Measurements from ENCODE around the gene PAFAH1B1. TPM values are rescaled to one million over a fixed set of nuclear protein-coding genes. Genes with fewer than 3 reads are reported as not detected.

The PAFAH1B1 gene
- total and polyA plus RNA-seq, 10 of the 15 experiments (the other 5 are each of a cell fraction or from before 2014, with no cell fraction given) = 28.9 to 107 (median 49.1) TPM

DNA sequence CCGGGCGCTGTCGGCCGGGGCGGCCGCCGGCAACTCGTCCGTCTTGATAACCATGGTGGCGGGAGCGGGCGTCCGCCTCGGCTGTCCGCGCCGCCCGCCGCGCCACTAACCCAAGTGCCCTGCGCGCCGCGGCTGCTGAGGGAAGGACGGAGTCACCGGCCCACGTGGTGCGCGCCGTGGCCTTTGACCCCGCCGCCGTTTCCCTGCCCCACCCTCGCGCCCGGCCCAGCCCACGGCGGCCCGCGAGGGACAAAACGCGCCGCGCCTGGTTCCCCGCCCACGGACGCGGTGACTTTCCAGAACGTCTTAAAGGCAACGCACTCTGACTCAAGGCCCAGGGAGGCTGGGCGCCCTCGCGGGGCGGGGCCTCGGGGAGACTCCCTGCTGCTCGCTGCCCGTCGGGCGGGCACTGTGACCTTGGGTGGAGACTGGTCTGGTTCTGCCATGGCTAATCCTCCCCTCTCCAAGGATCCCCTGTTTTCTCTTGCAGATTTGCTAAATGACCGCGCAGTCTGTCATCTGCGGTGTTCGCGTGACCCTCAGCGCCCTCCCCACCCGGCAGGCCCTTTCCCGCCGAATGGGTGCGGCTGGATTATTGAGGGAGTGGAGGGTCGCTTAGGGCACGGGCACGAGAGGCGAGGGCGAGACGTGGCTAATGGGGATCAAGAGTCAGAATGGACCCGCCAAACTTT is 118.3 kb downstream of the PAFAH1B1 start, which contains the start of gene CLUH (continued):
- TF ChIP-seq, protein P1, sequence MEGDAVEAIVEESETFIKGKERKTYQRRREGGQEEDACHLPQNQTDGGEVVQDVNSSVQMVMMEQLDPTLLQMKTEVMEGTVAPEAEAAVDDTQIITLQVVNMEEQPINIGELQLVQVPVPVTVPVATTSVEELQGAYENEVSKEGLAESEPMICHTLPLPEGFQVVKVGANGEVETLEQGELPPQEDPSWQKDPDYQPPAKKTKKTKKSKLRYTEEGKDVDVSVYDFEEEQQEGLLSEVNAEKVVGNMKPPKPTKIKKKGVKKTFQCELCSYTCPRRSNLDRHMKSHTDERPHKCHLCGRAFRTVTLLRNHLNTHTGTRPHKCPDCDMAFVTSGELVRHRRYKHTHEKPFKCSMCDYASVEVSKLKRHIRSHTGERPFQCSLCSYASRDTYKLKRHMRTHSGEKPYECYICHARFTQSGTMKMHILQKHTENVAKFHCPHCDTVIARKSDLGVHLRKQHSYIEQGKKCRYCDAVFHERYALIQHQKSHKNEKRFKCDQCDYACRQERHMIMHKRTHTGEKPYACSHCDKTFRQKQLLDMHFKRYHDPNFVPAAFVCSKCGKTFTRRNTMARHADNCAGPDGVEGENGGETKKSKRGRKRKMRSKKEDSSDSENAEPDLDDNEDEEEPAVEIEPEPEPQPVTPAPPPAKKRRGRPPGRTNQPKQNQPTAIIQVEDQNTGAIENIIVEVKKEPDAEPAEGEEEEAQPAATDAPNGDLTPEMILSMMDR (IDR thresholded peaks at IDR 0.05 in 2 of 3, conservative IDR thresholded peaks at IDR 0.05 in 1 of 3; ENCODE audit: control insufficient read depth in 2 of 3, extremely low read depth in 1 of 3, insufficient read depth in 1 of 3, low read depth in 3 of 3, low read length in 3 of 3) = no peak
- TF ChIP-seq LARP7 (IDR thresholded peaks at IDR 0.05) (peak; percentile 46), ZNF274 (IDR thresholded peaks at IDR 0.05; ENCODE audit: insufficient read depth, insufficient read length) (no peak), WRNIP1 (IDR thresholded peaks at IDR 0.05; ENCODE audit: borderline replicate concordance, low read depth, low read length) (no peak), NRF1 (conservative IDR thresholded peaks at IDR 0.05; ENCODE audit: low read depth, low read length) (0 out of 2 replicates have a peak, but pooled peaks have one; percentile 17), KAT2A (conservative IDR thresholded peaks at IDR 0.05; ENCODE audit: control insufficient read depth, low read depth, low read length) (no peak), ZNF384 (IDR thresholded peaks at IDR 0.05; ENCODE audit: borderline replicate concordance, low read depth, low read length) (no peak)
- TF ChIP-seq, protein P2, sequence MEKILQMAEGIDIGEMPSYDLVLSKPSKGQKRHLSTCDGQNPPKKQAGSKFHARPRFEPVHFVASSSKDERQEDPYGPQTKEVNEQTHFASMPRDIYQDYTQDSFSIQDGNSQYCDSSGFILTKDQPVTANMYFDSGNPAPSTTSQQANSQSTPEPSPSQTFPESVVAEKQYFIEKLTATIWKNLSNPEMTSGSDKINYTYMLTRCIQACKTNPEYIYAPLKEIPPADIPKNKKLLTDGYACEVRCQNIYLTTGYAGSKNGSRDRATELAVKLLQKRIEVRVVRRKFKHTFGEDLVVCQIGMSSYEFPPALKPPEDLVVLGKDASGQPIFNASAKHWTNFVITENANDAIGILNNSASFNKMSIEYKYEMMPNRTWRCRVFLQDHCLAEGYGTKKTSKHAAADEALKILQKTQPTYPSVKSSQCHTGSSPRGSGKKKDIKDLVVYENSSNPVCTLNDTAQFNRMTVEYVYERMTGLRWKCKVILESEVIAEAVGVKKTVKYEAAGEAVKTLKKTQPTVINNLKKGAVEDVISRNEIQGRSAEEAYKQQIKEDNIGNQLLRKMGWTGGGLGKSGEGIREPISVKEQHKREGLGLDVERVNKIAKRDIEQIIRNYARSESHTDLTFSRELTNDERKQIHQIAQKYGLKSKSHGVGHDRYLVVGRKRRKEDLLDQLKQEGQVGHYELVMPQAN (conservative IDR thresholded peaks at IDR 0.05) = peak; percentile 85
- TF ChIP-seq, protein P3, sequence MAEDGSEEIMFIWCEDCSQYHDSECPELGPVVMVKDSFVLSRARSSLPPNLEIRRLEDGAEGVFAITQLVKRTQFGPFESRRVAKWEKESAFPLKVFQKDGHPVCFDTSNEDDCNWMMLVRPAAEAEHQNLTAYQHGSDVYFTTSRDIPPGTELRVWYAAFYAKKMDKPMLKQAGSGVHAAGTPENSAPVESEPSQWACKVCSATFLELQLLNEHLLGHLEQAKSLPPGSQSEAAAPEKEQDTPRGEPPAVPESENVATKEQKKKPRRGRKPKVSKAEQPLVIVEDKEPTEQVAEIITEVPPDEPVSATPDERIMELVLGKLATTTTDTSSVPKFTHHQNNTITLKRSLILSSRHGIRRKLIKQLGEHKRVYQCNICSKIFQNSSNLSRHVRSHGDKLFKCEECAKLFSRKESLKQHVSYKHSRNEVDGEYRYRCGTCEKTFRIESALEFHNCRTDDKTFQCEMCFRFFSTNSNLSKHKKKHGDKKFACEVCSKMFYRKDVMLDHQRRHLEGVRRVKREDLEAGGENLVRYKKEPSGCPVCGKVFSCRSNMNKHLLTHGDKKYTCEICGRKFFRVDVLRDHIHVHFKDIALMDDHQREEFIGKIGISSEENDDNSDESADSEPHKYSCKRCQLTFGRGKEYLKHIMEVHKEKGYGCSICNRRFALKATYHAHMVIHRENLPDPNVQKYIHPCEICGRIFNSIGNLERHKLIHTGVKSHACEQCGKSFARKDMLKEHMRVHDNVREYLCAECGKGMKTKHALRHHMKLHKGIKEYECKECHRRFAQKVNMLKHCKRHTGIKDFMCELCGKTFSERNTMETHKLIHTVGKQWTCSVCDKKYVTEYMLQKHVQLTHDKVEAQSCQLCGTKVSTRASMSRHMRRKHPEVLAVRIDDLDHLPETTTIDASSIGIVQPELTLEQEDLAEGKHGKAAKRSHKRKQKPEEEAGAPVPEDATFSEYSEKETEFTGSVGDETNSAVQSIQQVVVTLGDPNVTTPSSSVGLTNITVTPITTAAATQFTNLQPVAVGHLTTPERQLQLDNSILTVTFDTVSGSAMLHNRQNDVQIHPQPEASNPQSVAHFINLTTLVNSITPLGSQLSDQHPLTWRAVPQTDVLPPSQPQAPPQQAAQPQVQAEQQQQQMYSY (CRISPR knock-in tag; IDR thresholded peaks at IDR 0.05) = no peak
- TF ChIP-seq, protein P4, sequence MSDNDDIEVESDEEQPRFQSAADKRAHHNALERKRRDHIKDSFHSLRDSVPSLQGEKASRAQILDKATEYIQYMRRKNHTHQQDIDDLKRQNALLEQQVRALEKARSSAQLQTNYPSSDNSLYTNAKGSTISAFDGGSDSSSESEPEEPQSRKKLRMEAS (IDR thresholded peaks at IDR 0.05; ENCODE audit: low read depth, low read length) = peak; percentile 91
- TF ChIP-seq, protein P5, sequence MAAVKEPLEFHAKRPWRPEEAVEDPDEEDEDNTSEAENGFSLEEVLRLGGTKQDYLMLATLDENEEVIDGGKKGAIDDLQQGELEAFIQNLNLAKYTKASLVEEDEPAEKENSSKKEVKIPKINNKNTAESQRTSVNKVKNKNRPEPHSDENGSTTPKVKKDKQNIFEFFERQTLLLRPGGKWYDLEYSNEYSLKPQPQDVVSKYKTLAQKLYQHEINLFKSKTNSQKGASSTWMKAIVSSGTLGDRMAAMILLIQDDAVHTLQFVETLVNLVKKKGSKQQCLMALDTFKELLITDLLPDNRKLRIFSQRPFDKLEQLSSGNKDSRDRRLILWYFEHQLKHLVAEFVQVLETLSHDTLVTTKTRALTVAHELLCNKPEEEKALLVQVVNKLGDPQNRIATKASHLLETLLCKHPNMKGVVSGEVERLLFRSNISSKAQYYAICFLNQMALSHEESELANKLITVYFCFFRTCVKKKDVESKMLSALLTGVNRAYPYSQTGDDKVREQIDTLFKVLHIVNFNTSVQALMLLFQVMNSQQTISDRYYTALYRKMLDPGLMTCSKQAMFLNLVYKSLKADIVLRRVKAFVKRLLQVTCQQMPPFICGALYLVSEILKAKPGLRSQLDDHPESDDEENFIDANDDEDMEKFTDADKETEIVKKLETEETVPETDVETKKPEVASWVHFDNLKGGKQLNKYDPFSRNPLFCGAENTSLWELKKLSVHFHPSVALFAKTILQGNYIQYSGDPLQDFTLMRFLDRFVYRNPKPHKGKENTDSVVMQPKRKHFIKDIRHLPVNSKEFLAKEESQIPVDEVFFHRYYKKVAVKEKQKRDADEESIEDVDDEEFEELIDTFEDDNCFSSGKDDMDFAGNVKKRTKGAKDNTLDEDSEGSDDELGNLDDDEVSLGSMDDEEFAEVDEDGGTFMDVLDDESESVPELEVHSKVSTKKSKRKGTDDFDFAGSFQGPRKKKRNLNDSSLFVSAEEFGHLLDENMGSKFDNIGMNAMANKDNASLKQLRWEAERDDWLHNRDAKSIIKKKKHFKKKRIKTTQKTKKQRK (IDR thresholded peaks at IDR 0.05; ENCODE audit: low read depth, low read length) = no peak
- TF ChIP-seq, protein P6, sequence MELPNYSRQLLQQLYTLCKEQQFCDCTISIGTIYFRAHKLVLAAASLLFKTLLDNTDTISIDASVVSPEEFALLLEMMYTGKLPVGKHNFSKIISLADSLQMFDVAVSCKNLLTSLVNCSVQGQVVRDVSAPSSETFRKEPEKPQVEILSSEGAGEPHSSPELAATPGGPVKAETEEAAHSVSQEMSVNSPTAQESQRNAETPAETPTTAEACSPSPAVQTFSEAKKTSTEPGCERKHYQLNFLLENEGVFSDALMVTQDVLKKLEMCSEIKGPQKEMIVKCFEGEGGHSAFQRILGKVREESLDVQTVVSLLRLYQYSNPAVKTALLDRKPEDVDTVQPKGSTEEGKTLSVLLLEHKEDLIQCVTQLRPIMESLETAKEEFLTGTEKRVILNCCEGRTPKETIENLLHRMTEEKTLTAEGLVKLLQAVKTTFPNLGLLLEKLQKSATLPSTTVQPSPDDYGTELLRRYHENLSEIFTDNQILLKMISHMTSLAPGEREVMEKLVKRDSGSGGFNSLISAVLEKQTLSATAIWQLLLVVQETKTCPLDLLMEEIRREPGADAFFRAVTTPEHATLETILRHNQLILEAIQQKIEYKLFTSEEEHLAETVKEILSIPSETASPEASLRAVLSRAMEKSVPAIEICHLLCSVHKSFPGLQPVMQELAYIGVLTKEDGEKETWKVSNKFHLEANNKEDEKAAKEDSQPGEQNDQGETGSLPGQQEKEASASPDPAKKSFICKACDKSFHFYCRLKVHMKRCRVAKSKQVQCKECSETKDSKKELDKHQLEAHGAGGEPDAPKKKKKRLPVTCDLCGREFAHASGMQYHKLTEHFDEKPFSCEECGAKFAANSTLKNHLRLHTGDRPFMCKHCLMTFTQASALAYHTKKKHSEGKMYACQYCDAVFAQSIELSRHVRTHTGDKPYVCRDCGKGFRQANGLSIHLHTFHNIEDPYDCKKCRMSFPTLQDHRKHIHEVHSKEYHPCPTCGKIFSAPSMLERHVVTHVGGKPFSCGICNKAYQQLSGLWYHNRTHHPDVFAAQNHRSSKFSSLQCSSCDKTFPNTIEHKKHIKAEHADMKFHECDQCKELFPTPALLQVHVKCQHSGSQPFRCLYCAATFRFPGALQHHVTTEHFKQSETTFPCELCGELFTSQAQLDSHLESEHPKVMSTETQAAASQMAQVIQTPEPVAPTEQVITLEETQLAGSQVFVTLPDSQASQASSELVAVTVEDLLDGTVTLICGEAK (IDR thresholded peaks at IDR 0.05; ENCODE audit: borderline replicate concordance) = no peak; the same call in 1 of the 2 replicates
